Stimulated activated CD8-positive, alpha-beta memory T cell treated with anti-CD3 and anti-CD28 coated beads, Interleukin-7, amount 100 ng/mL, for 1 hour (primary cell): ENCODE measurements around the gene TARM1.

Source experiments
- DNase-seq, 2 donors: peaks; one replicate each; pipeline ENCODE4 v3.0.0-alpha.2; 2020; ENCODE audit warnings: low read depth in 2 of 2

The TARM1 gene

GRCh38 chr19:54081032-54081431, at the start of gene TARM1:
Gene TARM1, minus strand, starts transcription at chr19:54081365. Its CDS starts 25 bp downstream, at chr19:54081340.
- no peak for DNase-seq

GRCh38 chr19:54129617-54129996, 48.4 kb upstream of the TARM1 start:
- DNase-seq, result no peak

- no peak for DNase-seq
These were observed 47.8 kb upstream of the TARM1 start for GRCh38 chr19:54128796-54129616.

GRCh38 chr19:54128441-54128725, 47.2 kb upstream of the TARM1 start:
- no peak for DNase-seq

GRCh38 chr19:54127688-54128440, 46.7 kb upstream of the TARM1 start:
- DNase-seq, result no peak

GRCh38 chr19:54125713-54126112, 44.5 kb upstream of the TARM1 start:
- no peak for DNase-seq

GRCh38 chr19:54124393-54124792, 43.2 kb upstream of the TARM1 start:
- DNase-seq, result no peak

GRCh38 chr19:54123682-54124081, 42.5 kb upstream of the TARM1 start:
- no peak for DNase-seq

- no peak for DNase-seq
These were observed 40.1 kb upstream of the TARM1 start for GRCh38 chr19:54121259-54121658.

GRCh38 chr19:54115109-54116063, 34.2 kb upstream of the TARM1 start, which contains the start of the genes PRPF31 and TFPT:
Gene PRPF31, plus strand, starts transcription at chr19:54115754. Its CDS starts 2,525 bp downstream, at chr19:54118279.
Gene TFPT, minus strand, starts transcription at chr19:54115657. Its CDS starts 388 bp downstream, at chr19:54115269.
- DNase-seq, result peak; percentile 93 to 94

- no peak for DNase-seq
These were observed 33.4 kb upstream of the TARM1 start for GRCh38 chr19:54114340-54115108.

GRCh38 chr19:54109651-54110050, 28.5 kb upstream of the TARM1 start:
- DNase-seq, result no peak

- DNase-seq, result no peak
These were observed 27.3 kb upstream of the TARM1 start for GRCh38 chr19:54108496-54108895.

- DNase-seq, result no peak
These were observed 26.8 kb upstream of the TARM1 start for GRCh38 chr19:54107876-54108490.

- no peak for DNase-seq
These were observed 25.6 kb upstream of the TARM1 start for GRCh38 chr19:54106716-54107115.

GRCh38 chr19:54105796-54106195, 24.6 kb upstream of the TARM1 start:
- DNase-seq, result no peak

- DNase-seq, result no peak
These were observed 24.0 kb upstream of the TARM1 start for GRCh38 chr19:54104998-54105715.

GRCh38 chr19:54102421-54103169, 21.4 kb upstream of the TARM1 start, which contains the start of gene NDUFA3:
Gene NDUFA3, plus strand, starts transcription at chr19:54102855. Its CDS starts 24 bp downstream, at chr19:54102879.
- DNase-seq, result peak; percentile 94 to 95

- no peak for DNase-seq
These were observed 19.4 kb upstream of the TARM1 start, which contains the start of gene OSCAR for GRCh38 chr19:54100561-54100960. Gene OSCAR, minus strand, starts transcription at chr19:54100803. Its CDS starts 11 bp downstream, at chr19:54100792.
